Astrocyte of the spinal cord (primary cell): ENCODE measurements around the gene GYG2.
"Not testable (repeated sequence)": the region's sequence is repeated elsewhere in the genome, so short reads cannot be mapped to it uniquely, and the experiment has no call there.

Experiments used
- DNase-seq: peaks from one replicate; pipeline ENCODE4 v3.0.0; 2011; ENCODE audit warnings: low read depth, low spot score
- H3K4me3 ChIP-seq: 2 replicates; pipeline ENCODE4 v1.5.1; 2011; ENCODE audit warnings: low read depth, mild to moderate bottlenecking, low read length, moderate library complexity
- in situ Hi-C: cut with HindIII; loops from 2 replicates; pipeline ENCODE4 v1.10.0; 2017; ENCODE audit warnings: low sequenced_read_pairs
- TF ChIP-seq, protein P1 (sequence below): IDR thresholded peaks from 2 replicates; pipeline ENCODE4 v1.5.1; 2012; ENCODE audit warnings: low read depth, mild to moderate bottlenecking, low read length, inconsistent platforms

GYG2 gene

GRCh38 chrX:2879670-2880069, 50.9 kb downstream of the GYG2 start:
- TF ChIP-seq, protein P1, sequence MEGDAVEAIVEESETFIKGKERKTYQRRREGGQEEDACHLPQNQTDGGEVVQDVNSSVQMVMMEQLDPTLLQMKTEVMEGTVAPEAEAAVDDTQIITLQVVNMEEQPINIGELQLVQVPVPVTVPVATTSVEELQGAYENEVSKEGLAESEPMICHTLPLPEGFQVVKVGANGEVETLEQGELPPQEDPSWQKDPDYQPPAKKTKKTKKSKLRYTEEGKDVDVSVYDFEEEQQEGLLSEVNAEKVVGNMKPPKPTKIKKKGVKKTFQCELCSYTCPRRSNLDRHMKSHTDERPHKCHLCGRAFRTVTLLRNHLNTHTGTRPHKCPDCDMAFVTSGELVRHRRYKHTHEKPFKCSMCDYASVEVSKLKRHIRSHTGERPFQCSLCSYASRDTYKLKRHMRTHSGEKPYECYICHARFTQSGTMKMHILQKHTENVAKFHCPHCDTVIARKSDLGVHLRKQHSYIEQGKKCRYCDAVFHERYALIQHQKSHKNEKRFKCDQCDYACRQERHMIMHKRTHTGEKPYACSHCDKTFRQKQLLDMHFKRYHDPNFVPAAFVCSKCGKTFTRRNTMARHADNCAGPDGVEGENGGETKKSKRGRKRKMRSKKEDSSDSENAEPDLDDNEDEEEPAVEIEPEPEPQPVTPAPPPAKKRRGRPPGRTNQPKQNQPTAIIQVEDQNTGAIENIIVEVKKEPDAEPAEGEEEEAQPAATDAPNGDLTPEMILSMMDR, result no peak
- in situ Hi-C loops, result no loop called here
- DNase-seq, result no peak
- H3K4me3 ChIP-seq, result no peak overlapping the region

DNA sequence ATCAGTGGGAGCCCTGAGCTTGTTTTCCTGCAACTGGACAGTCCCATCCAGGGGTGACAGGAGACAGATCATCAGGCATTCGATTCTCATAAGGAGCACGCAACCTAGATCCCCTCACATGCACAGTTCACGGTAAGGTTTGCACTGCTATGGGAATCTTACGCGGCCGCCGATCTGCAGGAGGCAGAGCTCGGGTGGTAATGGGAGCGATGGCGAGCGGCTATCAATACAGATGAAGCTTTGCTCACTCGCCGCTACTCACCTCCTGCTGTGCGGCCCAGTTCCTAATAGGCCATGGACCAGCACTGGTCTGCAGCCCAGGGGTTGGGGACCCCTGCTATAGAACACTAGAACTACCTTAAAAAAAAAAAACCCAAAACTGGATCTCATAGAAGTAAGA, 55.0 kb downstream of the GYG2 start:
- H3K4me3 ChIP-seq, result no peak overlapping the region
- DNase-seq, result no peak
- in situ Hi-C loops, result no loop called here
- TF ChIP-seq, protein P1, result no peak

DNA sequence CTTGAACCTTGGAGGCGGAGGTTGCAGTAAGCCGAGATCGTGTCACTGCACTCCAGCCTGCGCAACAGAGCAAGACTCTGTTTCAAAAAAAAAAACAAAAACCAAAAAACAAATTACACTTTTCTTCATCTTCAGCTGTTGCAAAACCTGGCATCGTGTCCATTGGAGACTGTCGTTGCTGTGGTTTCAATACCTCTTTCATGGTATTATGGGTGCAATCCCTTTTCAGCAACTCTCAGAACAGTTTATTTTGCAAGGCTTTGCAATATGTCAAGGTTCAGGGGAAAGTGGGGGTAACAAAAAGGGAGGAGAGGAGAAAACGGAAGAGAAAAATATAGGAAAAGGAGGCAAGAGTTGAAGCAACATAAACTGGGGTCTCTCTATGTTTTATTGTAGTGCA, 59.6 kb downstream of the GYG2 start:
- TF ChIP-seq, protein P1, result no peak
- in situ Hi-C loops, result no loop called here
- H3K4me3 ChIP-seq, result no peak overlapping the region
- DNase-seq, result no peak

- TF ChIP-seq, protein P1, result no peak
- peak overlapping the region; percentile 31 for H3K4me3 ChIP-seq
- in situ Hi-C loops, result no loop called here
- DNase-seq, result no peak
These were observed 60.4 kb downstream of the GYG2 start for GRCh38 chrX:2889045-2889605.

DNA sequence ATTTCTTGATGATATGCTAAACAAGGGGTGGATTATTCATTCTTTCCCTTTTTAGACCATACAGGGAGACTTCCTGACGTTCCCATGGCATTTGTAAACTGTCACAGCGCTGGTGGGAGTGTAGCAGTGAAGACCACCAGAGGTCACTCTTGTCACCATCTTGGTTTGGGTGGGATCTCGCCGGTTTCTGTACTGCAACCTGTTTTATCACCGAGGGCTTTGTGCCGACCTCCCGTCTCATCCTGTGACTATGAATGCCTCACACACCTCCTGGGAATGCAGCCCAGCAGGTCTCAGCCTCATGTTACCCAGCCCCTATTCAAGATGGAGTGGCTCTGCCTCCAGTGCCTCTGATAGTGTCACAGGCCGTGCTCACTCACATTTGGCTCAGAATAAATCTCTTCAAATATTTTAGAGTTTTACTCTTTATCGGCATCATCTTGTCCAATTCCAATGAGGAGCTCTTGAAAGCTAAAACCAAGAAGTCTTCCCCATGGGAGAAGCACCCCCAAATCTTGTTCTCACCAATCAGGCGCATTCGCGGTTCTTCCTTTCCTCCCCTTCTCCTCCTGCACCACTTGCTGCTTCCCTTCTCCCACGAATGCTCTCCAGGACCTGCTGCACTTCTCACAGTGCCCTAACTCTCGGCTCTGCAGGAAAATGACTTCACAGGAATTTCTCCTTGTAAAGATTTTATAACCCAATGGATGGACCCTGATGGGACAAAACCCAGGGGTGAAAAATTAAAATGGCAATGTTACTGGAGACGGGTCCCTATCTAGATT, 61.2 kb downstream of the GYG2 start:
- in situ Hi-C loops, result not testable (repeated sequence)
- TF ChIP-seq, protein P1, result peak; percentile 42

GRCh38 chrX:2890536-2891460, 62.1 kb downstream of the GYG2 start:
- DNase-seq, in situ Hi-C loops, H3K4me3 ChIP-seq: not testable (repeated sequence)

More for the DNA sequence above, 61.2 kb downstream of the GYG2 start:
- peak overlapping the region; percentile 31 for H3K4me3 ChIP-seq
- DNase-seq, result not testable (repeated sequence)
